Brain microvascular endothelial cell (primary cell): ENCODE data around the gene DGCR2.

ENCODE experiments used
- DNase-seq: peaks from one replicate; pipeline ENCODE4 v3.0.0-alpha.2; 2020
- H3K27ac ChIP-seq: fragments of 250-450 bp; sonication (Bioruptor Pico); 2 replicates; pipeline ENCODE4 v1.5.1; 2020; ENCODE audit warnings: mild to moderate bottlenecking, moderate library complexity
- H3K27me3 ChIP-seq: fragments of 250-450 bp; sonication (Bioruptor Pico); replicated peaks from 2 replicates; pipeline ENCODE4 v1.5.1; 2020; ENCODE audit warnings: mild to moderate bottlenecking
- H3K36me3 ChIP-seq: fragments of 250-450 bp; sonication (Bioruptor Pico); replicated peaks from 2 replicates; pipeline ENCODE4 v1.5.1; 2020; ENCODE audit warnings: mild to moderate bottlenecking
- H3K4me3 ChIP-seq: 2 replicates; pipeline ENCODE4 v1.5.1; 2011; ENCODE audit warnings: low read depth, mild to moderate bottlenecking, control low read depth, low read length, moderate library complexity
- in situ Hi-C: cut with HindIII; loops from 2 replicates; pipeline ENCODE4 v1.10.0; 2017; ENCODE audit warnings: low sequenced_read_pairs, low pct_ligation_motif_present
- TF ChIP-seq, protein P1 (sequence below): IDR thresholded peaks from 2 replicates; pipeline ENCODE4 v1.5.1; 2011; ENCODE audit warnings: low read depth, mild to moderate bottlenecking, moderate library complexity, low read length, control low read depth, inconsistent platforms; ENCODE audit errors: missing control alignments

The DGCR2 gene

DNA sequence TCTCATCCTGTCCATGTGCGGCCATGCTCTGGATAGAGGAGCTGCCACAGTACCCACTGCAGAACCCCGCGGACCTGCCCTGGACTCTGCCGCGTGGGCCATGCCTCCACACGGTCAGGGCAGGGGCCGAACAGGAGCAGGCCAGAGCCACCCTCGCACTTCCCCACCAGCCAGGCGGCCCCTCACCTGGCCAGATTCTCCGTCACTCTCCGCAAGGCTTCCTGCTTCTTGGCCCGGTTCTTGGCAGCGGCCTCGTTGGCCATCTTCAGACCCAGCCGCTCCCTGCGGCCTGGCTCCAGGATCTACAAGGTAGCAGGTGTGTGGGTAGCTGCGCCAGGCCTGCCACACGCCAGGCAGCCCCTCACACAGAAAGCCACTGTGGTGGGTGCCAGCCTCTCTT lies 12.7 kb upstream of the DGCR2 start:
- Histone ChIP-seq H3K27ac (no peak overlapping the region), H3K36me3 (peaks cover 67% of the 10 kb centered on the region), H3K27me3 (no peaks in the 10 kb centered on the region), H3K4me3 (no peak overlapping the region)
- DNase-seq, result no peak
- in situ Hi-C loops, result no loop called here
- TF ChIP-seq, protein P1, sequence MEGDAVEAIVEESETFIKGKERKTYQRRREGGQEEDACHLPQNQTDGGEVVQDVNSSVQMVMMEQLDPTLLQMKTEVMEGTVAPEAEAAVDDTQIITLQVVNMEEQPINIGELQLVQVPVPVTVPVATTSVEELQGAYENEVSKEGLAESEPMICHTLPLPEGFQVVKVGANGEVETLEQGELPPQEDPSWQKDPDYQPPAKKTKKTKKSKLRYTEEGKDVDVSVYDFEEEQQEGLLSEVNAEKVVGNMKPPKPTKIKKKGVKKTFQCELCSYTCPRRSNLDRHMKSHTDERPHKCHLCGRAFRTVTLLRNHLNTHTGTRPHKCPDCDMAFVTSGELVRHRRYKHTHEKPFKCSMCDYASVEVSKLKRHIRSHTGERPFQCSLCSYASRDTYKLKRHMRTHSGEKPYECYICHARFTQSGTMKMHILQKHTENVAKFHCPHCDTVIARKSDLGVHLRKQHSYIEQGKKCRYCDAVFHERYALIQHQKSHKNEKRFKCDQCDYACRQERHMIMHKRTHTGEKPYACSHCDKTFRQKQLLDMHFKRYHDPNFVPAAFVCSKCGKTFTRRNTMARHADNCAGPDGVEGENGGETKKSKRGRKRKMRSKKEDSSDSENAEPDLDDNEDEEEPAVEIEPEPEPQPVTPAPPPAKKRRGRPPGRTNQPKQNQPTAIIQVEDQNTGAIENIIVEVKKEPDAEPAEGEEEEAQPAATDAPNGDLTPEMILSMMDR, result no peak

DNA sequence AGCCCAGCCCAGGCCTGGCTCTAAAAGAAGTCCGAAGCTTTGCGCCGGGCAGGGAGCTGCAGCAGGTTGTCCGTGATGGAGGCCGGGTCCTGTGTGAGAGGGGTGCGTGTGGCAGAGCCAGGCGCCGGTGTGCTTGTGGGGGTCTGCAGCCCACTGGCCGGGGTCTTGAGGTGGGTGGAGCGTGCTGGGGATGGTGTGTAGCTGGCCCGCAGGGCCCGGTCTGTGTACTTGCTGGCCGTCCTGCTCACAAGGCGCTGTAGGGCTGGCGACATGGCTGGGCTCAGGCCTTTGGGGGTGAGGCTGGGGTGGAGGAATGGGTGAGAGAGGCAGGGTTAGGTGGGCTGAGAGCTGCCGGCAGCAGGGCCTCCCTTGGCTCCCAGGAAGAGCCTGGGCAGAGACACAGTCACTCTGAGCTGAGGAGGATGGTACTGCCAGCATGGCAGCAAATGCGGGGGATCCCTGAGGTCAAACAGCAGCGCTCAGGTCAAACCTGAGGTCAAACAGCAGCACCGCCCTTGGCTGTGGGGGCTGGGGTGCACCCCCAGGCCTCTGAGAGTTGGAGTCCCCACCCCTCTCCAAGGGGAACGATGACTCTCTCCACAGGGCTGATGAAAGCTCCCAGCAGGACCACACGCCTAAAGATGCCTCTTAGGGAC lies 12.1 kb upstream of the DGCR2 start:
- no peak overlapping the region for H3K27ac ChIP-seq
- no peaks in the 10 kb centered on the region for H3K27me3 ChIP-seq
- TF ChIP-seq, protein P1, result no peak
- DNase-seq, result no peak
- in situ Hi-C loops, result no loop called here
- no peak overlapping the region for H3K4me3 ChIP-seq
- peaks cover 61% of the 10 kb centered on the region for H3K36me3 ChIP-seq

DNA sequence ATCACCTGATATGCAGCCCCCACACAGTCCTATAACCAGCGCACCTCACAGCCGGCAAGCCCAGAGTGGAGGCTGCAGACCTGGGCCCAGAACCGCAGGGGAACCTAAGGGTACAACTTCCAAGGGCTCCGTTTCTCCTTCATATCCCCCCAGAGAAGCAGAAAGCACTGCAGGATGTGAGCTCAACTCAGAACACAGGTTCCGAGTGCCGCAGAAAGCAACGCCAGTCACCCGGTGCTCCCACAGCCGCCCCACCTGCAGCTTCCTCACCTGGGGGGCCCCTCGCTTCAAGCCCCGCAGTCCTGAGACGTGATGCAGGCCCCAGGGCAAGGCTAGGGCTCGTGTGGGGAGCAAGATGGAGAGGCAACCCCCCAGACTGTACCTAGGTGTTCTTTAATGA lies 11.3 kb upstream of the DGCR2 start:
- in situ Hi-C loops, result no loop called here
- TF ChIP-seq, protein P1, result no peak
- DNase-seq, result no peak
- H3K4me3 ChIP-seq, result no peak overlapping the region
- no peak overlapping the region for H3K27ac ChIP-seq
- H3K36me3 ChIP-seq, result peaks cover 53% of the 10 kb centered on the region
- H3K27me3 ChIP-seq, result no peaks in the 10 kb centered on the region

DNA sequence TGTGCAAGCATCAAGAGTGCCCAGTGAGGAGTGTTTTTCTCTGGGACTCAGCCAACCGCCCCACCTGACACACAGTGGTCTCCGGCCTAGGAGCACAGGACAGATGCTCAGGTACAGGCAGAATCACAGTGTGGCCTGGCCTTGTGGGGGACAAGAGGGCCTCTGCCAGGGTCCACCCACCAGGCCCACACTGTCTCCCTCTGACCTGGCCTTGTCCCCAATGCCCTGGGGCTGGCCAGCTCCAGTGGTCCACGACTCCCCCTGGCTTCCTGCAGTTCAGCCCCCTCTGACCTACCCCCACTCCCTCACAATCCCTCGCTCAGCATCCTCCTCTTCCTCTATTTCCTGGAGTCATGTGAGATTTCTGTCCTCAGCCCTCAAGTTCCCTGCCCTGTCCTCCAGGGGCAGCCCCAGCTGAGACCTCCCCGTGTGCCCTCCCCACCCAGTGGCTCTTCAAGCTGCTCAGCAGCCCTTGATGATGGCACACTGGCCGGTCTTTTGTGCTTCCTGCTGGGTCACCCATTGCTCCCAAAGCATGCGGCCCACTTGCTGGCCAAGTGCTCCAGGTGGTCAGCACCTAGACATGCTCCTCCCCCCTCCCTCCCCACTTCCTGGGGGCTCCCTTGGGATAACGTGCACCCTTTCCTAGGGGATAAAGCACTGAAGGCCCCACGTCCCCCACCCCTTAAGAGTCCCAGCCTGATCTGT lies 10.6 kb upstream of the DGCR2 start:
- H3K27me3 ChIP-seq, result no peaks in the 10 kb centered on the region
- H3K27ac ChIP-seq, result no peak overlapping the region
- H3K4me3 ChIP-seq, result no peak overlapping the region
- DNase-seq, result no peak
- TF ChIP-seq, protein P1, result no peak
- H3K36me3 ChIP-seq, result peaks cover 46% of the 10 kb centered on the region
- in situ Hi-C loops, result no loop called here

DNA sequence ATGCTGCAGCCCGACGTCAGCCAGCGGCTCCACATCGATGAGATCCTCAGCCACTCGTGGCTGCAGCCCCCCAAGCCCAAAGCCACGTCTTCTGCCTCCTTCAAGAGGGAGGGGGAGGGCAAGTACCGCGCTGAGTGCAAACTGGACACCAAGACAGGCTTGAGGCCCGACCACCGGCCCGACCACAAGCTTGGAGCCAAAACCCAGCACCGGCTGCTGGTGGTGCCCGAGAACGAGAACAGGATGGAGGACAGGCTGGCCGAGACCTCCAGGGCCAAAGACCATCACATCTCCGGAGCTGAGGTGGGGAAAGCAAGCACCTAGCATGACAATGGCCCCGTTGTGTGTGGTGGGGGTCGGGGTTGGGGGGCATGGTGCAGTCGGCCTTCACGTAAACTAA lies 9.9 kb upstream of the DGCR2 start:
- Histone ChIP-seq H3K27me3 (no peaks in the 10 kb centered on the region), H3K4me3 (no peak overlapping the region), H3K27ac (no peak overlapping the region), H3K36me3 (peaks cover 39% of the 10 kb centered on the region)
- TF ChIP-seq, protein P1, result no peak
- DNase-seq, result no peak
- in situ Hi-C loops, result no loop called here
